Measurements from ENCODE around the gene METTL4.

DNA sequence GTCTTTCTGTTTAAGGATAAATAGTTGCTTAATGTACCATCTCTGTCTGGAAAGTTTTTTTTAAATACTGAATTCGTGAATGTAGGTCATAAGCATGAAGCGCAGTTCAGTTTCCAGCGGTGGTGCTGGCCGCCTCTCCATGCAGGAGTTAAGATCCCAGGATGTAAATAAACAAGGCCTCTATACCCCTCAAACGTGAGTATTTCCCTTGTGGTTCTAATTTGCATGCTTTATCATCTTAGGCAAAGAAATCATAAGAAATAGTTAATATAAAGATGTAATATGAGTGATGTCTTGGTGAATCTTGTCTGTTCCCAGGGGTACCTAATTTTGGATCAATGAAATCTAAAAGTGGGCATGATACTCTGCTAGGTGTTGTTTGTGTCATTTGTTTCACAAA is 1.6 kb upstream of the METTL4 start:
- no peak for TF ChIP-seq SNAI2 (CRISPR knock-in tag; IDR thresholded peaks at IDR 0.05)
- no peak for TF ChIP-seq RARB (CRISPR knock-in tag; IDR thresholded peaks at IDR 0.05)
- no peak for TF ChIP-seq ZFP3 (CRISPR knock-in tag; IDR thresholded peaks at IDR 0.05)
- TF ChIP-seq ZNF70 (CRISPR knock-in tag; IDR thresholded peaks at IDR 0.05) = no peak
- no peak for TF ChIP-seq GLIS3 (CRISPR knock-in tag; IDR thresholded peaks at IDR 0.05)
- no peak for TF ChIP-seq PPARA (CRISPR knock-in tag; IDR thresholded peaks at IDR 0.05; ENCODE audit: borderline replicate concordance)
